Nephron progenitor cell (in vitro differentiated cells): ENCODE results near the gene FOXC2.

ENCODE experiments used
- DNase-seq: peaks from one replicate; pipeline ENCODE4 v3.0.0; 2021
- H3K27ac Mint-ChIP-seq: 2 replicates; pipeline ENCODE4 v1.8.0; 2021; ENCODE audit warnings: mild to moderate bottlenecking, moderate library complexity, mixed read lengths
- H3K27me3 Mint-ChIP-seq: 2 replicates; pipeline ENCODE4 v1.8.0; 2021; ENCODE audit warnings: mild to moderate bottlenecking, low read depth, mixed read lengths; ENCODE audit not compliant: poor library complexity
- H3K36me3 Mint-ChIP-seq: 2 replicates; pipeline ENCODE4 v1.8.0; 2021; ENCODE audit warnings: low read depth, mixed read lengths
- H3K4me1 Mint-ChIP-seq: 2 replicates; pipeline ENCODE4 v1.8.0; 2021; ENCODE audit warnings: mixed read lengths
- H3K4me3 Mint-ChIP-seq: 2 replicates; pipeline ENCODE4 v1.8.0; 2021; ENCODE audit warnings: mild to moderate bottlenecking, moderate library complexity, mixed read lengths
- H3K9me3 Mint-ChIP-seq: 2 replicates; pipeline ENCODE4 v1.8.0; 2021; ENCODE audit warnings: mild to moderate bottlenecking, moderate library complexity, mixed read lengths
- CTCF ChIP-seq: fragments of 200-600 bp; sonication (generic); IDR thresholded peaks from 2 replicates; pipeline ENCODE4 v1.5.0; 2021; ENCODE audit warnings: antibody characterized with exemption

FOXC2 gene

DNA sequence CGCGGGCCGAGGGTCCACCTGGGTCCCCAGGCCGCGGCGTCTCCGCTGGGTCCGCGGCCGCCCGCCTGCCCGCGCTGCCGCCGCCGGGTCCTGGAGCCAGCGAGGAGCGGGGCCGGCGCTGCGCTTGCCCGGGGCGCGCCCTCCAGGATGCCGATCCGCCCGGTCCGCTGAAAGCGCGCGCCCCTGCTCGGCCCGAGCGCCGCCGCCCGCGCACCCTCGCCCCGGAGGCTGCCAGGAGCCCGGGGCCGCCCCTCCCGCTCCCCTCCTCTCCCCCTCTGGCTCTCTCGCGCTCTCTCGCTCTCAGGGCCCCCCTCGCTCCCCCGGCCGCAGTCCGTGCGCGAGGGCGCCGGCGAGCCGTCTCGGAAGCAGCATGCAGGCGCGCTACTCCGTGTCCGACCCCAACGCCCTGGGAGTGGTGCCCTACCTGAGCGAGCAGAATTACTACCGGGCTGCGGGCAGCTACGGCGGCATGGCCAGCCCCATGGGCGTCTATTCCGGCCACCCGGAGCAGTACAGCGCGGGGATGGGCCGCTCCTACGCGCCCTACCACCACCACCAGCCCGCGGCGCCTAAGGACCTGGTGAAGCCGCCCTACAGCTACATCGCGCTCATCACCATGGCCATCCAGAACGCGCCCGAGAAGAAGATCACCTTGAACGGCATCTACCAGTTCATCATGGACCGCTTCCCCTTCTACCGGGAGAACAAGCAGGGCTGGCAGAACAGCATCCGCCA is 504 bp downstream of the FOXC2 start:
- Mint-ChIP-seq H3K4me3 (peak overlapping the region; percentile 95), H3K9me3 (no peaks in the 10 kb centered on the region), H3K4me1 (peaks cover 53% of the 10 kb centered on the region), H3K36me3 (peaks cover 31% of the 10 kb centered on the region), H3K27me3 (peaks cover 56% of the 10 kb centered on the region), H3K27ac (peak overlapping the region; percentile 97)
- peak; percentile 73 for DNase-seq
- no peak for TF ChIP-seq CTCF

DNA sequence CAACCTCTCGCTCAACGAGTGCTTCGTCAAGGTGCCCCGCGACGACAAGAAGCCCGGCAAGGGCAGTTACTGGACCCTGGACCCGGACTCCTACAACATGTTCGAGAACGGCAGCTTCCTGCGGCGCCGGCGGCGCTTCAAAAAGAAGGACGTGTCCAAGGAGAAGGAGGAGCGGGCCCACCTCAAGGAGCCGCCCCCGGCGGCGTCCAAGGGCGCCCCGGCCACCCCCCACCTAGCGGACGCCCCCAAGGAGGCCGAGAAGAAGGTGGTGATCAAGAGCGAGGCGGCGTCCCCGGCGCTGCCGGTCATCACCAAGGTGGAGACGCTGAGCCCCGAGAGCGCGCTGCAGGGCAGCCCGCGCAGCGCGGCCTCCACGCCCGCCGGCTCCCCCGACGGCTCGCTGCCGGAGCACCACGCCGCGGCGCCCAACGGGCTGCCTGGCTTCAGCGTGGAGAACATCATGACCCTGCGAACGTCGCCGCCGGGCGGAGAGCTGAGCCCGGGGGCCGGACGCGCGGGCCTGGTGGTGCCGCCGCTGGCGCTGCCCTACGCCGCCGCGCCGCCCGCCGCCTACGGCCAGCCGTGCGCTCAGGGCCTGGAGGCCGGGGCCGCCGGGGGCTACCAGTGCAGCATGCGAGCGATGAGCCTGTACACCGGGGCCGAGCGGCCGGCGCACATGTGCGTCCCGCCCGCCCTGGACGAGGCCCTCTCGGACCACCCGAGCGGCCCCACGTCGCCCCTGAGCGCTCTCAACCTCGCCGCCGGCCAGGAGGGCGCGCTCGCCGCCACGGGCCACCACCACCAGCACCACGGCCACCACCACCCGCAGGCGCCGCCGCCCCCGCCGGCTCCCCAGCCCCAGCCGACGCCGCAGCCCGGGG is 1.3 kb downstream of the FOXC2 start:
- Mint-ChIP-seq H3K9me3 (no peaks in the 10 kb centered on the region), H3K4me3 (peak overlapping the region; percentile 95), H3K27ac (peak overlapping the region; percentile 97), H3K27me3 (peaks cover 58% of the 10 kb centered on the region), H3K36me3 (peaks cover 36% of the 10 kb centered on the region), H3K4me1 (peaks cover 60% of the 10 kb centered on the region)
- TF ChIP-seq CTCF, result no peak
- peak; percentile 64 for DNase-seq

- H3K4me3 Mint-ChIP-seq, result peak overlapping the region; percentile 95
- no peaks in the 10 kb centered on the region for H3K9me3 Mint-ChIP-seq
- peaks cover 60% of the 10 kb centered on the region for H3K4me1 Mint-ChIP-seq
- TF ChIP-seq CTCF, result no peak
- peaks cover 54% of the 10 kb centered on the region for H3K27me3 Mint-ChIP-seq
- peak overlapping the region; percentile 98 for H3K27ac Mint-ChIP-seq
- peaks cover 39% of the 10 kb centered on the region for H3K36me3 Mint-ChIP-seq
- no peak for DNase-seq
These were observed 2.3 kb downstream of the FOXC2 start for GRCh38 chr16:86568677-86569623.

- peaks cover 55% of the 10 kb centered on the region for H3K27me3 Mint-ChIP-seq
- H3K4me1 Mint-ChIP-seq, result peaks cover 60% of the 10 kb centered on the region
- no peak for DNase-seq
- no peak for TF ChIP-seq CTCF
- peaks cover 47% of the 10 kb centered on the region for H3K36me3 Mint-ChIP-seq
- no peaks in the 10 kb centered on the region for H3K9me3 Mint-ChIP-seq
- peak overlapping the region; percentile 98 for H3K27ac Mint-ChIP-seq
- H3K4me3 Mint-ChIP-seq, result peak overlapping the region; percentile 95
These were observed 3.2 kb downstream of the FOXC2 start for GRCh38 chr16:86569701-86570447.
